ENCODE measurements around the gene CLTCL1.

The CLTCL1 gene

GRCh38 chr22:19244600-19245352, 46.7 kb downstream of the CLTCL1 start:
- no peak for DNase-seq (ENCODE audit: low read depth in 2 of 2, low spot score in 1 of 2)

- DNase-seq (ENCODE audit: low read depth in 2 of 2, low spot score in 1 of 2), result no peak
These were observed 48.8 kb downstream of the CLTCL1 start for GRCh38 chr22:19242699-19243098.

- DNase-seq (ENCODE audit: low read depth in 2 of 2, low spot score in 1 of 2), result no peak
These were observed 50.0 kb downstream of the CLTCL1 start for GRCh38 chr22:19241593-19241906.

- no peak for DNase-seq (ENCODE audit: low read depth in 2 of 2, low spot score in 1 of 2)
These were observed 50.5 kb downstream of the CLTCL1 start for GRCh38 chr22:19240813-19241592.

- DNase-seq (ENCODE audit: low read depth in 2 of 2, low spot score in 1 of 2), result no peak
These were observed 52.1 kb downstream of the CLTCL1 start for GRCh38 chr22:19239464-19239863.

- DNase-seq (ENCODE audit: low read depth in 2 of 2, low spot score in 1 of 2), result no peak
These were observed 52.6 kb downstream of the CLTCL1 start for GRCh38 chr22:19238900-19239299.

GRCh38 chr22:19235874-19236273, 55.6 kb downstream of the CLTCL1 start:
- DNase-seq (ENCODE audit: low read depth in 2 of 2, low spot score in 1 of 2), result no peak

- DNase-seq (ENCODE audit: low read depth in 2 of 2, low spot score in 1 of 2), result no peak
These were observed 57.2 kb downstream of the CLTCL1 start for GRCh38 chr22:19234126-19234896.

GRCh38 chr22:19233189-19233661, 58.3 kb downstream of the CLTCL1 start:
- DNase-seq (ENCODE audit: low read depth in 2 of 2, low spot score in 1 of 2), result no peak

- DNase-seq (ENCODE audit: low read depth in 2 of 2, low spot score in 1 of 2), result no peak
These were observed 58.9 kb downstream of the CLTCL1 start for GRCh38 chr22:19232623-19233022.

- DNase-seq (ENCODE audit: low read depth in 2 of 2, low spot score in 1 of 2), result no peak
These were observed 59.5 kb downstream of the CLTCL1 start for GRCh38 chr22:19231986-19232385.

- DNase-seq (ENCODE audit: low read depth in 2 of 2, low spot score in 1 of 2), result no peak
These were observed 61.9 kb downstream of the CLTCL1 start for GRCh38 chr22:19229600-19229999.

GRCh38 chr22:19228179-19228578, 63.3 kb downstream of the CLTCL1 start:
- no peak for DNase-seq (ENCODE audit: low read depth in 2 of 2, low spot score in 1 of 2)

- DNase-seq (ENCODE audit: low read depth in 2 of 2, low spot score in 1 of 2), result no peak
These were observed 65.1 kb downstream of the CLTCL1 start for GRCh38 chr22:19226428-19226827.

- no peak for DNase-seq (ENCODE audit: low read depth in 2 of 2, low spot score in 1 of 2)
These were observed 66.0 kb downstream of the CLTCL1 start for GRCh38 chr22:19225560-19225959.

- DNase-seq (ENCODE audit: low read depth in 2 of 2, low spot score in 1 of 2), result no peak
These were observed 66.5 kb downstream of the CLTCL1 start for GRCh38 chr22:19224985-19225384.

- no peak for DNase-seq (ENCODE audit: low read depth in 2 of 2, low spot score in 1 of 2)
These were observed 67.0 kb downstream of the CLTCL1 start for GRCh38 chr22:19224557-19224956.

GRCh38 chr22:19223617-19224016, 67.9 kb downstream of the CLTCL1 start:
- no peak for DNase-seq (ENCODE audit: low read depth in 2 of 2, low spot score in 1 of 2)

- DNase-seq (ENCODE audit: low read depth in 2 of 2, low spot score in 1 of 2), result no peak
These were observed 68.4 kb downstream of the CLTCL1 start for GRCh38 chr22:19223110-19223509.

GRCh38 chr22:19222242-19223005, 69.1 kb downstream of the CLTCL1 start:
- DNase-seq (ENCODE audit: low read depth in 2 of 2, low spot score in 1 of 2), result no peak

GRCh38 chr22:19220867-19221266, 70.7 kb downstream of the CLTCL1 start:
- no peak for DNase-seq (ENCODE audit: low read depth in 2 of 2, low spot score in 1 of 2)
